GM04503 (cell line): ENCODE measurements around the gene NELFCD.
"Not testable (repeated sequence)": the region's sequence is repeated elsewhere in the genome, so short reads cannot be mapped to it uniquely, and the experiment has no call there.

ENCODE experiments used
- DNase-seq: peaks from one replicate; pipeline ENCODE4 v3.0.0-alpha.2; 2012; ENCODE audit warnings: low read depth

NELFCD gene

GRCh38 chr20:58973866-58974265, 7.2 kb upstream of the NELFCD start:
- no peak for DNase-seq

DNA sequence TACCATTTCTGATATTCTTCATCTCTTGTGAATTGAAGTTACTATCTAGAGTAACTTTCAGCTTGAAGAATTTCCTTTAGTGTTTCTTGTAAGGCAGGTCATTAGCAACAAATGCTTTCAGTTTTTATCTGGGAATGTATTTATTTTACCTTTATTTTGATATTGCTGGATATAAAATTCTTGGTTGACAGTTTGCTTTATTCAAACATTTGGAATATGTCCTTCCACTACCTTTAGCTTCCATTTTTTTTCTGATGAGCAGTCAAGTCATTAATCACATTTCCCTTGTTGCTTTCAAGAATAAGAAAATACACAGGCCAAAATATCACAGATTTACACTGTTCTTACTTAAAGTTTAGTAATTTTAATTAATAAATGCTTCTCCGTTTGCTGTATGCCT, 5.7 kb upstream of the NELFCD start:
- DNase-seq, result no peak

DNA sequence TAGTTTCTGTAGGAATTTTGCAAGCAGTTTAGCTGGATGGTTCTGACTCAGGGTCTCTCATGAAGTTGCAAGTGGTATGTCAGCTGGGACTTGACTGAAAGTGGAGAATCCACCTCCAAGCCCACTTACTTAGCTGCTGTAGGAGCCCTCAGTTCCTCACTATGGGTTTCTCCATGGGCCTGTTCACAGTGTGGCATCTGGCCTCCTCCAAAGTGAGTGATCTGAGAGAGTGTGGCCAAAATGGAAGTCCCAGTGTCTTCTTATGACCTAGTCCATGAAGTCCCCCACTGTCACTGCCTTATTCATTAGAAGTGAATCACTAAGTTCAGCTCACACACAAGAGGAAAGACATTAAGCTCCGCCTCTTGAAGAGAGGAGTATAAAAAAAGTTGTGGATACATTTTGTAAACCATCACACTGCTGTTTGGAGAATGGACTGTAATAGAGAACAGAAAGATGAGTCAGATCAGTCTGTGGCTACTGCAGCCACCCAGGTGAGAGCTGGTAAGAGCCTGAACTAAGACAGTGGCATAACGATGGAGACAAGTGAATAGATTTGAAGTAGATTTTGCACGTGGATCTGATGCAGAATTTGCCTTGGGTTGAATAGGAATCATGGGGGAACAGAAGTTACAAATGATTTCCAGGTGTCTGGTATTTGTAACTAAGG, 4.9 kb upstream of the NELFCD start:
- no peak for DNase-seq

- no peak for DNase-seq
Measured at GRCh38 chr20:58978351-58979190, 2.5 kb upstream of the NELFCD start.

DNA sequence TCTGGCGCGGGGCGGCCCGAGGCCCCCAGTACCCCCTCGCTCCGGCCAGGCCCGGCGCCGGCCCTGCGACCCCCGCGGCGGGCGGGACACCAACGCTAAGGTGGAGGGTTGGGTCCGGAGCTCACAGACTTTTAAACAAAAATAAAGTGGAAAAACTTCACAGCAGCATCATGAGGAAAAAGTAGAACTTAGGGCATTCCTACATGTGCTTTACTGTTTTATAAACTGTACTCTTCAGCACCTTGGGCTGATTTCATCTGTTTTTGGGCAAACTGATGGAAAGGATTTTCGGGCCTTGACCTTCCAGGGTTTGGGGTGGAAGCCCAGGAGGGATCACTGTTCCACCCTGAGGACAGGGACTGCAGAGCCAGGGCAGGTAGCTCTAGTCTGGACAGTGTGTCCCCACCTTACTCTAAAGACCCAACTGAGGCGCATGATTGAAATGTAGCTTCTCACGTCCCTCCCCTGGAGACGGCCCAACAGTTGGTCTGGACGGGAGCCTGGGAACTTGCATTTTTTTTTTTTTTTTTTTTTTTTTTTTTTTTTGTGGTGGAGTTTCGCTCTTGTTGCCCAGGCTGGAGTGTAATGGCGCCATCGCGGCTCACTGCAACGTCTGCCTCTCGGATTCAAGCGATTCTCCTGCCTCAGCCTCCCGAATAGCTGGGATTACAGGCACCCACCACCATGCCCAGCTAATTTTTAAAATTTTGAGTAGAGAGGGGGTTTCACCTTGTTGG, 740 bp downstream of the NELFCD start:
- no peak for DNase-seq

DNA sequence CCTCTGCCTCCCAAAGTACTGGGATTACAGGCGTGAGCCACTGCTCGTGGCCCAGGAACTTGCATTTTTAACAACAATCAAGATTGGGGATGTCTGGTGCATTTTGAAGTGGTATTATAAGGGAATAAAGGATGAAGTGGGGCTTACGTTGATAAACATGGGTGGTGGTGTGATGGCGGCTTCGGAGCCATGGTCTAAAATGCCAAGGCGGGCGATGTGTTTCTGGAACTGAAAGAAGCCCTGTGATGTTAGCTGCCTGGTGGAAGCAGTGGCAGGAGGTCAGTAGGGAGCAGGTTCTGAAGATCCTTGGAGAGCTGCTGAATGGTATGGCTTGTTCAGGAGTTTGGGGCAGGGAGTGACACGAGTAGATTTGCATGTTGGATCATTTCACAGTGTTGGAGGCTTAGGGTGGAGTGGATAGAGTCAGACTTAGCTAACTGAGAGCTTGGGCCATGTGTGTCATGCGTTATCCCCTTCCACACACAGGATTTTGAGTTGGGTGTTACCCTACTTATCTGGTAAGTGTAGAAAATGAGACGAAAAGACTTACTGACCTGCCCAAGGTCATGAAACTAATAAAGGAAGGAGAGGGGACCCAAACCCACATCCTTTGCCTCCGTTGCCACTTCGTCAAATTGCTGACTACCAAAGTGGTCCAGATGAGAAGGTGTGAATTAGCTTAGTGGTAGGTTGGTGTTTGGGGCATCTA, 1.5 kb downstream of the NELFCD start:
- DNase-seq, result no peak

GRCh38 chr20:58983115-58983468, 2.0 kb downstream of the NELFCD start:
- not testable (repeated sequence) for DNase-seq

DNA sequence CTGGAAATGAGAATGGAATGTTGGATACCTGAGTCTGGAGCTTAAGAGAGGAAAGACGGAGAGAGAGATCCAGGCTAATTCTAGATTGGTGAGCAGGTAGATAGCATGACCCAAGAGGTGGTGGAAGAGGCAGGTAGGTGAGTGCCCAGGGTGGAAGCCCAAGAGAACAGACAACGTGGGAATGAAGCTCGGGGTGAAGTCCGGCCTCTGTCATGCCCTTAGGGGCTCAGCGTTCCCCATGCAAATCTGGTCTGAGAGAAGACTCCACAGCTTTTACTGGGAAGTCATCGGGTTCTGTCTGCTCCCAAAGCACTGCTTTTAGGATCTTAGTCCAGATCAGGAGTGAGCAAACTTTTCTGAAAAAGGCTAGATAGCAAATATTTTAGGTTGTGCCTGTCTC, 3.6 kb downstream of the NELFCD start:
- no peak for DNase-seq

DNA sequence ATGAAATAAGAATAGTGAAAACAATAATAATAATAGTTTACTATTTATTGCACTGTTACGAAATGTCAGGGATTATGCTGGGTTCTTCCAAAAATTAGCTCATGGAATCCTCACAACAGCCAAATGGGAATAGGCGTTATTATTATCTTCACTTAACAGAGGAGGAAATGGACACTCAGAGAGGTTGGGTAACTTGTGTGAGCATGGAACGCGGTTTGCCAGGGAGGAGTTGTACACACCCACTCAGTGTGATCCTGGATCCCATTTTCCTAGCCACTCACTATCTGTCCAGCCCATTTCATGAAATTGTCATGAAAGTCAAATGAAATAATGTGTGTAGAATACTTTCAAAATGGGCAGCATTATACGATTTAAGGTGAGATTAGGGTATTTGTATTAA, 4.6 kb downstream of the NELFCD start:
- no peak for DNase-seq

DNA sequence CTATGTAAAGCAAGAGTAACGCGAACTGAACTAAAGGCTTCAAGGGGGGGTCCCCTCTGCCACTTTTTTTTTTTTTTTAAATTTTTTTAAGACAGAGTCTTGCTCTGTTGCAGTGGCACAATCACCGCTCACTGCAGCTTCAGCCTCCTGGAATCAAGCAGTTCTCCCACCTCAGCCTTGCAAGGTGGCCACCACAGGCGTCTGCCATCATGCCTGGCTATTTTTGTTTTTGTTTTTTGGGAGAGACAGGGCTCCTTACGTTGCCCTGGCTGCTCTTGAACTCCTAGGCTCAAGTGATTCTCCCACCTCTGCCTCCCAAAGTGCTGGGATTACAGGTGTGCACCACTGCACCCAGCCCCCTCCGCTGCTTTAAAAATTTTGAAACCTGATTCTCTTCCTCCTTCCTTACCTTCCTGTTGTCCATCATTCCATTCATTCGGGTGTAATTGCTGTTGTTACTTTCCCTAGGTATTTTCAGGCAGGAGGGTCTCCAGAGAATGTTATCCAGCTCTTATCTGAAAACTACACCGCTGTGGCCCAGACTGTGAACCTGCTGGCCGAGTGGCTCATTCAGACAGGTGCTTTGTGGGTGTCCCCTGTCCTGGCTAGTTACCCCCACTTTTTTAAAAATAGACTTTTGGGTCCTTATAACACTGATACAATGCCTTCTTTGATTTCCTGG, 5.4 kb downstream of the NELFCD start:
- no peak for DNase-seq

DNA sequence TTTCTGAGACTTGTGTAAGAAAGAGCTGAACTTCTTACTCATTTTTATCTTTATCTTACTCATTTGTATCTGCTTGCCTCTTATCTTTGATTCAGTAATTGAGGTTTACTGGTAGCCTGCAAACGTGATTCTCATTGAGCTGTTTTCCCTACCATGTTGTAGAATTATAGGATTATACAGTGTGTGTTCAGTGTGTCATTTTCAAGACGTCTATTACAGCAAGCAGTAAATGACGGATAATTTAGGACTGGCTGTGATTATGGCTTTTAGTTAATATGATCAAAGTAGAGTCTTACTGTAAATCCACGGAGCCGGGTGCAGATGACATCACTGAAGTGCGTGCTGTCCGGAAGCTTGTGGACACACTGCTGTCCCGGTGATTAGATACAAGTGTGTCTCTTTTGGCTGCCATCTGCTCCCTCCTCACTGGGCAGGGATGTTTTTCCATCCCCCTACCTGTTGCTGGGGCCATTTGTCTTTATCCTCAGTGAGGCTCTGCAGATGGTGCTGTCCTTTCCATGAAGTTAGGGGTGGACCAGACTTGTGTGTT, 6.0 kb downstream of the NELFCD start:
- no peak for DNase-seq

DNA sequence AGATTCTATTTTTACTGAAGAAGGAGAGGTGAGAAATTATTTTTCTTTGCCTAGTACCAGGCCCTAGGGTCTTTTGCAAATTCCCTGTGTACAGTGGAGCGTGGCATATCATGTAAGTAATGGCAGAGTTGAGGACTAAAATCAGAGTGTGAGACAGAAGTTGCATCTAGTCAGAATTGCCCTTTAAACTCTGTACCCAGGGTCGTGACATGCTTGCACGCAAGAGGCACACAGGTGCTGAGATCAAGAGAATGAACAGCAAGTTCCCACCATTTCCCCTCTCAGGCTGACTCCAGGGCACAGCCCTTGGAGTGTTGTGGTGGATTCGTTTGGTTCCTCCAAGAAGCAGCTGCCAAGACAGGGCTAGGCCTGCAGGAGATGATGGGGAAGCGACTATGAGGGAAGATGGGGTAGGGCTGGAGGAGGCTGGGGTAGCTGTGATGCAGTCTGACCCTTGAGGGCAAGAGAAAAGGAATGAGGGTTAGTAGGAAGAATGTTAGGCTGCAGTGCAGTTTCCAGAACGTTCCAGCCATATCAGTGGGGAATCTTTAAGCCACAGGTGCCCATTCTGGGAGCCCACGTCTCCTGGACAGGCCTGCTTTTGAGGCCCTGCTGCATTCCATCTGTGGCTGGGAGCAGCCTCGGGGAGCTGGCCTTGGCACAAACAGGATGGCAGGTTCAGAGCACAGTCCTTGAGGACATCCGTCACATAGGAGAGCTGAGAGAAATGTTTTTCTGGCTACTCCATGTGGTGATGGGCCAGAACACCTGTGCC, 6.9 kb downstream of the NELFCD start:
- DNase-seq, result no peak

GRCh38 chr20:58988565-58988882, 7.5 kb downstream of the NELFCD start:
- DNase-seq, result no peak

GRCh38 chr20:58989196-58989595, 8.1 kb downstream of the NELFCD start:
- DNase-seq, result no peak

DNA sequence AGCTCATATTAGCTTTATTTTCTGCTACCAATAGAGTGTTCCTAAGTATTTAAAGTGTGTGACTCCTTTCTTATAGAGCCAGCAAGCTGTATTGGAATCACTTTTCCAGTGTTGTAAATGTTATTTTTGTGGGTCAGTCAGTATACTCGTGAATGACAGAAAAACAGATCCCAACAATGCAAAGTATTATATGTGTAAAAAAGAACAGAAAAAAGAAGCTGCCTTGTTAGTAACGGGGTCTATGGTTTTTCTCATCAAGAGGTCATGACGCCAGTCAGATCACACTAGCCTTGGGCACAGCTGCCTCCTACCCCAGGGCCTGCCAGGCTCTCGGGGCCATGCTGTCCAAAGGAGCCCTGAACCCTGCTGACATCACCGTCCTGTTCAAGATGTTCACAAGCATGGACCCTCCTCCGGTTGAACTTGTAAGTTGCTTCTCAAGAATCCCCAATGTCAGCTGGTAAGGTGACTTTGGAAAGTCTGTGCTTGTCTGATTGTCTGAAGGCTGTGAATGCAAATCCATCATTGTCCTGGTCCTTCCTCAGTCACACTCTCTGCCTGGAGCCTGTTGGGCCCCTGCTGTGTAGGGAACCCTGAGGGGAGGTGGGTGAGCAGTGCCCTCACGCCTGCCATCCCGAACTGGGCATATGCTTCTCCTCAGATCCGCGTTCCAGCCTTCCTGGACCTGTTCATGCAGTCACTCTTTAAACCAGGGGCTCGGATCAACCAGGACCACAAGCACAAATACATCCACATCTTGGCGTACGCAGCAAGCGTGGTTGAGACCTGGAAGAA, 9.8 kb downstream of the NELFCD start:
- no peak for DNase-seq

DNA sequence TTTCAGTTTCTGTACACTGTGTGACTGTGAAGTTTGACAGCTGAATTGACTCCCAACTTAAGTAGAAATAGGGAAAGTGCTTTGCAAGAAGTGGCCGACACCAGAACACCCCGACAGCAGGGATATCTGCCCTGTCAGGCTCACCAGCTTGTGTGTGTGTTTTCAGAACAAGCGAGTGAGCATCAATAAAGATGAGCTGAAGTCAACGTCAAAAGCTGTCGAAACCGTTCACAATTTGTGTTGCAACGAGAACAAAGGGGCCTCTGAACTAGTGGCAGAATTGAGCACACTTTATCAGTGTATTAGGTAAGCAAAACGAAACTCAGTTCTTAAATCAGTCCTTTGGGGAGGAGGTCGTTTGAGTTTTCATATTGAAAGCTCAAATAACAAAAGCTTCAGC, 10.7 kb downstream of the NELFCD start:
- DNase-seq, result no peak

- no peak for DNase-seq
Measured at GRCh38 chr20:58992911-58993310, 11.9 kb downstream of the NELFCD start.

DNA sequence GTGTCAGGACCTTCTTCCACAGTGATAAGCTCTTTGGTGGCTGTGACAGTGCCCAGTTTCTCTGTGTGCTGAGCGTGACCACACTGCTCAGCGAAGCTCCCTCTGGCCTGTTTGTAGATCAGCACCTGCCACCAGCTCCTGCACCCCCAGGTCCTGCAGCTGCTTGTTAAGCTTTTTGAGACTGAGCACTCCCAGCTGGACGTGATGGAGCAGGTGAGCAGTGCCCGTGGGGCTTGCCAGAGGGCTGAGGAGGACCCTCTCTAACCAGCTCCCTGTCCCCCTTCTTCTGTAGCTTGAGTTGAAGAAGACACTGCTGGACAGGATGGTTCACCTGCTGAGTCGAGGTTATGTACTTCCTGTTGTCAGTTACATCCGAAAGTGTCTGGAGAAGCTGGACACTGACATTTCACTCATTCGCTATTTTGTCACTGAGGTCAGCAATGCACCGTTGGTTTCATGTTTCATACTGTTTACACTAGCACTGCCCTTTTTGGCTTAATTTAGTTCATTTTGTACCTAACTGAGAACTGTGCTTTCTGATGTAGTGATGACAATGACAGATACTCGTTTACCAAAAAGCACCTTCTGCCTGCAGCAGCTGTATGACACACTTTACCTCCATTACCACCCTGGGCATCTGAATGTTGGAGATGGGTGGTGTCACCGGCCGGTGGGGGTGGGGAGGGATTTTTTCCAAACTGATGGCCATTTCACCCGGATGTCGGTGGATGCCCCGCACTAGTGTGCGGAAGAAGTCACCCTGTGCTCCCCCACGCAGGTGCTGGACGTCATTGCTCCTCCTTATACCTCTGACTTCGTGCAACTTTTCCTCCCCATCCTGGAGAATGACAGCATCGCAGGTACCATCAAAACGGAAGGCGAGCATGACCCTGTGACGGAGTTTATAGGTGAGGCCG, 12.5 kb downstream of the NELFCD start:
- no peak for DNase-seq
